Activated naive CD4-positive, alpha-beta T cell treated with anti-CD3 and anti-CD28 coated beads, Interleukin-2, amount 50 U/mL, for 24 hours (primary cell): Measurements from ENCODE around the gene ANKRD26.
"Not testable (repeated sequence)": the region's sequence is repeated elsewhere in the genome, so short reads cannot be mapped to it uniquely, and the experiment has no call there.

Experiments
- H3K27ac Mint-ChIP-seq: one replicate; pipeline ENCODE4 v1.8.0; 2021; ENCODE audit warnings: mild to moderate bottlenecking, mixed read lengths
- H3K27me3 Mint-ChIP-seq: one replicate; pipeline ENCODE4 v1.8.0; 2021; ENCODE audit warnings: mixed read lengths
- H3K36me3 Mint-ChIP-seq: one replicate; pipeline ENCODE4 v1.8.0; 2021; ENCODE audit warnings: mixed read lengths
- H3K4me1 Mint-ChIP-seq: one replicate; pipeline ENCODE4 v1.8.0; 2021; ENCODE audit warnings: mixed read lengths
- H3K4me3 Mint-ChIP-seq: one replicate; pipeline ENCODE4 v1.8.0; 2021; ENCODE audit warnings: mild to moderate bottlenecking, mixed read lengths
- H3K9me3 Mint-ChIP-seq: one replicate; pipeline ENCODE4 v1.8.0; 2021; ENCODE audit warnings: mixed read lengths

The ANKRD26 gene

GRCh38 chr10:27052656-27053055 lies 47.6 kb downstream of the ANKRD26 start:
- Mint-ChIP-seq H3K4me3 (no peak overlapping the region), H3K27ac (no peak overlapping the region)

GRCh38 chr10:27045247-27045646 lies 55.0 kb downstream of the ANKRD26 start:
- peaks cover 27% of the 10 kb centered on the region for H3K36me3 Mint-ChIP-seq
- not testable (repeated sequence) for H3K4me1 Mint-ChIP-seq, H3K4me3 Mint-ChIP-seq, H3K27me3 Mint-ChIP-seq, H3K27ac Mint-ChIP-seq, H3K9me3 Mint-ChIP-seq

More at GRCh38 chr10:27052656-27053055, 47.6 kb downstream of the ANKRD26 start:
- Mint-ChIP-seq H3K36me3 (peaks cover 3% of the 10 kb centered on the region), H3K9me3 (no peaks in the 10 kb centered on the region), H3K27me3 (no peaks in the 10 kb centered on the region), H3K4me1 (no peaks in the 10 kb centered on the region)

GRCh38 chr10:27041196-27041595 lies 59.1 kb downstream of the ANKRD26 start:
- no peak overlapping the region for H3K4me3 Mint-ChIP-seq
- no peaks in the 10 kb centered on the region for H3K27me3 Mint-ChIP-seq
- H3K27ac Mint-ChIP-seq: no peak overlapping the region
- peaks cover 37% of the 10 kb centered on the region for H3K36me3 Mint-ChIP-seq
- H3K9me3 Mint-ChIP-seq: no peaks in the 10 kb centered on the region
- no peaks in the 10 kb centered on the region for H3K4me1 Mint-ChIP-seq

GRCh38 chr10:27038168-27038567 lies 62.1 kb downstream of the ANKRD26 start:
- H3K4me1 Mint-ChIP-seq: peaks cover 11% of the 10 kb centered on the region
- H3K27ac Mint-ChIP-seq: no peak overlapping the region
- no peaks in the 10 kb centered on the region for H3K27me3 Mint-ChIP-seq
- no peaks in the 10 kb centered on the region for H3K9me3 Mint-ChIP-seq
- no peak overlapping the region for H3K4me3 Mint-ChIP-seq
- peaks cover 35% of the 10 kb centered on the region for H3K36me3 Mint-ChIP-seq

DNA sequence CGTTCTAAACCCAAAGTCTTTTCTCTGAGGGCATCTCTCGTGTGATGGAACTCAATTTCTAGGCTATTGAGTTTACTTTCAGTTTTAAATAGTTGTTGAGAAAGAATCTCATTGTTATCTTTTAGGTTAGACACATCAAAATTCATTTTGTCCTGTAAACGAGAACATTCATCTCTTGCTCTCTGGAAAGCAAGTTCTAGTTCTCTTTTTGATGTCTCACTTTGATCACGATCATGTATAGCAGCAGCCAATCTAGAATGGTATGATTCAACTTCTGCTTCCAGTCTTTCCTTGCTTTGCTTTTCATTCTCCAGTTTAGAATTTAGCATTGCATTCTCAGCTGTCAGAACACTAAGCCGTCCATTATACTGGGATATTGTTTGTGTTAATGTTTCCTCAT lies 65.1 kb downstream of the ANKRD26 start:
- peaks cover 11% of the 10 kb centered on the region for H3K4me1 Mint-ChIP-seq
- H3K36me3 Mint-ChIP-seq: peaks cover 22% of the 10 kb centered on the region
- H3K9me3 Mint-ChIP-seq: no peaks in the 10 kb centered on the region
- peak overlapping the region; percentile 54 for H3K4me3 Mint-ChIP-seq
- no peaks in the 10 kb centered on the region for H3K27me3 Mint-ChIP-seq
- peak overlapping the region; percentile 43 for H3K27ac Mint-ChIP-seq

DNA sequence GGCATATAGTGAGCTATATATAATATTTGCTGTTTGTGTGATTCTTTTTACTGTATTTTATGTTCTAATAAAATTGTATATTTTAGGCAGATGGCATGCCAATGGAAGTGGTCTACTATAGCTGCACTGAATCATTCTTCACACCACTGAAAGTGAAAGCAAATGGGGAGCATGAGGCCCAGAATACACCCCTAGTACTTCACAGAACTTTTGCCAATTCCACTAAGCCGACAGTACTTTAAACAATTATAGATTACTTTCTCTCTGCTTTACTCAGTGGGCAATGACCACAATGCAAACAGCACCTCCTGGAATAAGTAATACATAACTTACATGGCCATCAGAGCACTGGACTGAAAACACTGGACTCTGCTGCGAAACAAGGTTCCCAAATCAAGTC lies 70.2 kb downstream of the ANKRD26 start:
- H3K4me1 Mint-ChIP-seq: peaks cover 12% of the 10 kb centered on the region
- no peak overlapping the region for H3K4me3 Mint-ChIP-seq
- H3K9me3 Mint-ChIP-seq: no peaks in the 10 kb centered on the region
- peaks cover 15% of the 10 kb centered on the region for H3K36me3 Mint-ChIP-seq
- H3K27me3 Mint-ChIP-seq: no peaks in the 10 kb centered on the region
- no peak overlapping the region for H3K27ac Mint-ChIP-seq

DNA sequence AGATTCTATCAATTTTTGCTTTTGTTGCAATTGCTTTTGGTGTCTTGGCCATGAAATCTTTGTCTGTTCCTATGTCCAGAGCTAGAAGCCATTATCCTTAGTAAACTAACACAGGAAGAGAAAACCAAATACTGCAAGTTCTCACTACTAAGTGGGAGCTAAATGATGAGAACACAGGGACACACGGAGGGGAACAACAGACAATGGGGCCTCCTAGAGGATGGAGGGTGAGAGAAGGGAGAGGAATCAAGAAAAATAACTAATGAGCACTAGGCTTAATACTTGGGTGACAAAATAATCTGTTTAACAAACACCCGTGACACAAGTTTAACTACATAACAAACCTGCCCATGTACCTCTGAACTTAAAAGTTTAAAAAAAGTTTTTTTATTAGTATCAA lies 78.2 kb downstream of the ANKRD26 start:
- Mint-ChIP-seq H3K27ac (peak overlapping the region; percentile 80), H3K4me1 (peaks cover 31% of the 10 kb centered on the region), H3K9me3 (no peaks in the 10 kb centered on the region), H3K36me3 (peaks cover 19% of the 10 kb centered on the region), H3K4me3 (no peak overlapping the region), H3K27me3 (no peaks in the 10 kb centered on the region)

DNA sequence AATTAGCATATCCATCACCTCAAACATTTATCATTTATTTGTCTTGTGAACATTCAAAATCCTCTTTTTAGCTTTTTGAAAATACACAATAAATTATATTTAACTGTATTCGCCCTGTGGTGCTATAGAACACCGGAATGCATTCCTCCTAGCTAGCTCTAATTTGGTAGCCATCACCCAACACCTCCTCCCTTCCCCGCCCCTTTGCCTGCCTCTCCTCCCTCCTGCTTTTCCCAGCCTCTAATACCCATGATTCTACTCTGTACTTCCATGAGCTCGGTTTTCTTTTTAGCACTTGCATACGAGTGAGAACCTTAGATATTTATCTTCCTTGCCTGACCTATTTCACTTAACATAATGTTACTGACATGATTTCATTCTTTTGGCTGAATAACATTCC lies 80.1 kb downstream of the ANKRD26 start:
- no peak overlapping the region for H3K27ac Mint-ChIP-seq
- no peaks in the 10 kb centered on the region for H3K9me3 Mint-ChIP-seq
- H3K36me3 Mint-ChIP-seq: peaks cover 14% of the 10 kb centered on the region
- H3K4me1 Mint-ChIP-seq: peaks cover 26% of the 10 kb centered on the region
- H3K27me3 Mint-ChIP-seq: no peaks in the 10 kb centered on the region
- H3K4me3 Mint-ChIP-seq: no peak overlapping the region

GRCh38 chr10:27019827-27020226 lies 80.5 kb downstream of the ANKRD26 start:
- Mint-ChIP-seq H3K36me3 (peaks cover 14% of the 10 kb centered on the region), H3K27ac (no peak overlapping the region), H3K4me3 (no peak overlapping the region), H3K9me3 (no peaks in the 10 kb centered on the region), H3K27me3 (no peaks in the 10 kb centered on the region), H3K4me1 (peaks cover 22% of the 10 kb centered on the region)

GRCh38 chr10:26997610-26998009 lies 102.7 kb downstream of the ANKRD26 start:
- Mint-ChIP-seq H3K9me3 (no peaks in the 10 kb centered on the region), H3K4me3 (no peak overlapping the region), H3K27me3 (no peaks in the 10 kb centered on the region), H3K27ac (no peak overlapping the region), H3K36me3 (peaks cover 18% of the 10 kb centered on the region), H3K4me1 (no peaks in the 10 kb centered on the region)

DNA sequence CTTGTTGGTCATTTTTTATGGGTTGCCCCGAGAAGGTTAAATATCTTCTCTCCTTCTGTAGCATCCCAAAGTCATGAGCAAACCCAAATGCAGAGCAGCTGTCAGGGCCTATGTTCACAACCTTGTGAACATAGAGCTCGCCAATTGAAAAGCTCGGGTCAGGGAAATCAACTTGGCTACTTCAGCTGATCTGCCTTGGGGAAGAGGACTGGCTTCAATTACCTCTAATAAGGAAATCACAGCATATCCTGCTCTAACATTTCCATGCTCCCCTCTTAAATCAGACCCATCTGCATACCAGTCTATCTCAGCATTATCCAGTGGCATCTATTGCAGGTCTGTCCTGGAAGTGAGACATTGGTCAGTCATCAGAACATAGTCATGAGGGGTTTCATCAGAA lies 105.6 kb downstream of the ANKRD26 start:
- Mint-ChIP-seq H3K4me3 (no peak overlapping the region), H3K4me1 (no peaks in the 10 kb centered on the region), H3K9me3 (no peaks in the 10 kb centered on the region), H3K36me3 (peaks cover 7% of the 10 kb centered on the region), H3K27me3 (no peaks in the 10 kb centered on the region), H3K27ac (no peak overlapping the region)

- Mint-ChIP-seq H3K4me3 (no peak overlapping the region), H3K27ac (no peak overlapping the region), H3K27me3 (no peaks in the 10 kb centered on the region), H3K36me3 (peaks cover 3% of the 10 kb centered on the region), H3K4me1 (no peaks in the 10 kb centered on the region), H3K9me3 (no peaks in the 10 kb centered on the region)
Measured at GRCh38 chr10:26987851-26988250, 112.4 kb downstream of the ANKRD26 start.

DNA sequence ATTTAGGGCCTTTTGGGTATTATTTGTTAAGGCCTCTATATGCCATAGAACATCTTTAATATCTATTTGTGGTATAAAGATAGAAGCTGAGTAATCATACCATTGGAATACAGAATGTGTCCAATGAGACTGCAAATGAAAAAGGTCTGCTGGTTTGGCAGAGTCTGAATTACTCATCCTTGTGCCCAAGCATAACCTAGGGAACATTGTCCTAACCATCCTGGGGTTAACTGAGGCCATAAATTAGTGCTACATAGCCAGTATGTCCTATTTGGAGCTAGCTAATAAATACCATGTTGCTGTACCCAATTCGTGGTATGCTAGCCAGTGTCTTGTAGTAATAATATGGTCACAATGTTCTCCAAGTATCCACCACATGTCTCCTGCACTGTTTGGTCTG lies 117.1 kb downstream of the ANKRD26 start:
- no peaks in the 10 kb centered on the region for H3K4me1 Mint-ChIP-seq
- H3K9me3 Mint-ChIP-seq: no peaks in the 10 kb centered on the region
- H3K27ac Mint-ChIP-seq: no peak overlapping the region
- peaks cover 5% of the 10 kb centered on the region for H3K36me3 Mint-ChIP-seq
- no peak overlapping the region for H3K4me3 Mint-ChIP-seq
- no peaks in the 10 kb centered on the region for H3K27me3 Mint-ChIP-seq

DNA sequence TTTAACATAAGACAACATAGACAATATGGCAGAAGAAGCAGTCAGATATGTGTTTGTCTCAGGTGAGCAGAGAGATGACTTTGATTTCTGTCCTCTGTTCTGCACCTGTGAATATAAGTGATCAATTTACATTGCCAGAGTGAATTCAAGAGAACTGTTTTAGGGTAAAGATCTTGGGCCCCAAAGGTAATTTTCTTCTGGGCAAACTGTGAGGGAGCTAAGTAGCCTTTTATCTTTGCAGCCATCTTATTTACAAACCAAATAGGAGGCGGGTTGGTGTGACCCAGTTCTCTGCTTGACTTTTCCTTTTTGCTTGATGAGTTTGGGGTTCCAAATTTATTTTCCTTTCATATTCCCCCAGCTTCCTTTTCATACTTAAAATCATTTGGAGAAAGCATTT lies 118.2 kb downstream of the ANKRD26 start:
- H3K4me3 Mint-ChIP-seq: no peak overlapping the region
- H3K9me3 Mint-ChIP-seq: no peaks in the 10 kb centered on the region

GRCh38 chr10:26981232-26981824 lies 119.0 kb downstream of the ANKRD26 start:
- no peaks in the 10 kb centered on the region for H3K9me3 Mint-ChIP-seq
- no peak overlapping the region for H3K27ac Mint-ChIP-seq
- H3K4me1 Mint-ChIP-seq: no peaks in the 10 kb centered on the region
- no peaks in the 10 kb centered on the region for H3K27me3 Mint-ChIP-seq
- peaks cover 5% of the 10 kb centered on the region for H3K36me3 Mint-ChIP-seq
- H3K4me3 Mint-ChIP-seq: no peak overlapping the region

More for the DNA sequence above, 118.2 kb downstream of the ANKRD26 start:
- H3K27me3 Mint-ChIP-seq: no peaks in the 10 kb centered on the region
- H3K27ac Mint-ChIP-seq: no peak overlapping the region
- peaks cover 5% of the 10 kb centered on the region for H3K36me3 Mint-ChIP-seq
- no peaks in the 10 kb centered on the region for H3K4me1 Mint-ChIP-seq

GRCh38 chr10:26978519-26978918 lies 121.8 kb downstream of the ANKRD26 start:
- H3K27me3 Mint-ChIP-seq: no peaks in the 10 kb centered on the region
- no peak overlapping the region for H3K27ac Mint-ChIP-seq
- no peaks in the 10 kb centered on the region for H3K4me1 Mint-ChIP-seq
- H3K4me3 Mint-ChIP-seq: no peak overlapping the region
- peaks cover 7% of the 10 kb centered on the region for H3K36me3 Mint-ChIP-seq
- no peaks in the 10 kb centered on the region for H3K9me3 Mint-ChIP-seq

DNA sequence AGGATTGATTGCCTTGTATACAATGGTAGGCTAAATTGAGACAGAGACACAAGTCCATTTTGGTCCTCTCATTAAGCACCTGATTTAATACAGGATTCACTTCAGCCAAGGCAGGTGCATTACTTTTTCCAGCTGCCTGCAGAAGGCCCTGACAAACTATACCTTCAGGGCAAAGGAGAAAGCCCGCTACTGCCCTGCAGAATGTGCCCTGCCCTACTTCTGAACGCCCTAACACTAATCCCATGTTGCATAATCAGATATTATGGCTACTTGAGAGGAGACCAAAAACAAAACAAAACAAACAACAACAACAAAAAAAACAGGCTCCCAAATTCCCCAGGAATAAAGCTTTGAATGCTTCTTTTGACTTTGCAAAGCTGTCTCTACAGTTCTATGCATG lies 122.7 kb downstream of the ANKRD26 start:
- Mint-ChIP-seq H3K27me3 (no peaks in the 10 kb centered on the region), H3K9me3 (no peaks in the 10 kb centered on the region), H3K4me3 (no peak overlapping the region), H3K4me1 (no peaks in the 10 kb centered on the region), H3K27ac (no peak overlapping the region), H3K36me3 (peaks cover 7% of the 10 kb centered on the region)
